Measurements from ENCODE around the gene EXOC3L4. TPM values are rescaled to one million over a fixed set of nuclear protein-coding genes. Genes with fewer than 3 reads are reported as not detected.
"Not testable (repeated sequence)": the region's sequence is repeated elsewhere in the genome, so short reads cannot be mapped to it uniquely, and the experiment has no call there.

The EXOC3L4 gene
- total RNA-seq, 1 donor from 2014 or later = 0.81 TPM

- TF ChIP-seq CTCF (IDR thresholded peaks at IDR 0.05; ENCODE audit: partially characterized antibody, unreplicated experiment) = no peak
- Mint-ChIP-seq H3K27me3 (ENCODE audit: unreplicated experiment) (peaks cover 6% of the 10 kb centered on the region), H3K36me3 (ENCODE audit: unreplicated experiment) (no peaks in the 10 kb centered on the region), H3K27ac (ENCODE audit: unreplicated experiment) (no peak overlapping the region), H3K4me3 (ENCODE audit: unreplicated experiment) (no peak overlapping the region), H3K9me3 (ENCODE audit: unreplicated experiment) (no peaks in the 10 kb centered on the region), H3K4me1 (ENCODE audit: low read depth, unreplicated experiment) (peaks cover 14% of the 10 kb centered on the region)
- no peak for DNase-seq
Observed at GRCh38 chr14:103112400-103113243, 18.1 kb downstream of the EXOC3L4 start.

GRCh38 chr14:103113303-103113702 lies 18.8 kb downstream of the EXOC3L4 start:
- Mint-ChIP-seq H3K4me3 (ENCODE audit: unreplicated experiment) (no peak overlapping the region), H3K4me1 (ENCODE audit: low read depth, unreplicated experiment) (peaks cover 16% of the 10 kb centered on the region), H3K36me3 (ENCODE audit: unreplicated experiment) (no peaks in the 10 kb centered on the region), H3K9me3 (ENCODE audit: unreplicated experiment) (no peaks in the 10 kb centered on the region), H3K27me3 (ENCODE audit: unreplicated experiment) (peaks cover 6% of the 10 kb centered on the region), H3K27ac (ENCODE audit: unreplicated experiment) (no peak overlapping the region)
- no peak for DNase-seq
- no peak for TF ChIP-seq CTCF (IDR thresholded peaks at IDR 0.05; ENCODE audit: partially characterized antibody, unreplicated experiment)

- no peak for DNase-seq
- Mint-ChIP-seq H3K27me3 (ENCODE audit: unreplicated experiment) (peaks cover 6% of the 10 kb centered on the region), H3K9me3 (ENCODE audit: unreplicated experiment) (no peaks in the 10 kb centered on the region), H3K27ac (ENCODE audit: unreplicated experiment) (no peak overlapping the region), H3K4me3 (ENCODE audit: unreplicated experiment) (no peak overlapping the region), H3K36me3 (ENCODE audit: unreplicated experiment) (no peaks in the 10 kb centered on the region), H3K4me1 (ENCODE audit: low read depth, unreplicated experiment) (peaks cover 16% of the 10 kb centered on the region)
- no peak for TF ChIP-seq CTCF (IDR thresholded peaks at IDR 0.05; ENCODE audit: partially characterized antibody, unreplicated experiment)
Observed at GRCh38 chr14:103113774-103114173, 19.2 kb downstream of the EXOC3L4 start.

GRCh38 chr14:103115086-103115679 lies 20.7 kb downstream of the EXOC3L4 start:
- DNase-seq; H3K9me3 Mint-ChIP-seq (ENCODE audit: unreplicated experiment); H3K27me3 Mint-ChIP-seq (ENCODE audit: unreplicated experiment); H3K4me3 Mint-ChIP-seq (ENCODE audit: unreplicated experiment); H3K27ac Mint-ChIP-seq (ENCODE audit: unreplicated experiment); H3K36me3 Mint-ChIP-seq (ENCODE audit: unreplicated experiment): not testable (repeated sequence)
- H3K4me1 Mint-ChIP-seq (ENCODE audit: low read depth, unreplicated experiment) = peaks cover 18% of the 10 kb centered on the region

- H3K27ac Mint-ChIP-seq (ENCODE audit: unreplicated experiment) = no peak overlapping the region
- H3K9me3 Mint-ChIP-seq (ENCODE audit: unreplicated experiment) = peaks cover 2% of the 10 kb centered on the region
- H3K27me3 Mint-ChIP-seq (ENCODE audit: unreplicated experiment) = peaks cover 1% of the 10 kb centered on the region
- peaks cover 14% of the 10 kb centered on the region for H3K4me1 Mint-ChIP-seq (ENCODE audit: low read depth, unreplicated experiment)
- H3K4me3 Mint-ChIP-seq (ENCODE audit: unreplicated experiment) = no peak overlapping the region
- TF ChIP-seq CTCF (IDR thresholded peaks at IDR 0.05; ENCODE audit: partially characterized antibody, unreplicated experiment) = no peak
- H3K36me3 Mint-ChIP-seq (ENCODE audit: unreplicated experiment) = no peaks in the 10 kb centered on the region
- DNase-seq = no peak
Observed at GRCh38 chr14:103115845-103116572, 21.5 kb downstream of the EXOC3L4 start.
